Adrenal gland (tissue), 12 donors: Measurements from ENCODE around the gene DLGAP1. TPM values are rescaled to one million over a fixed set of nuclear protein-coding genes. Genes with fewer than 3 reads are reported as not detected.

Source experiments
- DNase-seq, 7 donors: peaks; one replicate each; pipeline ENCODE4 v3.0.0-alpha.2; 2019 to 2020
- H3K27ac ChIP-seq, 5 donors: fragments of 200-600 bp; sonication (generic) in 4 of 5; 1 replicate in 3 of 5; 2 replicates in 2 of 5; pipeline versions ENCODE4 v1.5.1 to v1.8.0; 2016 to 2020; ENCODE audit warnings: mild to moderate bottlenecking in 1 of 5
- H3K27me3 ChIP-seq: fragments of 200-600 bp; 2 replicates; pipeline ENCODE4 v1.8.0; 2021
- H3K36me3 ChIP-seq, 2 donors: fragments of 200-600 bp; replicated peaks in 1 of 2; 1 replicate in 1 of 2; 2 replicates in 1 of 2; pipeline versions ENCODE4 v1.5.1 to v1.8.0; 2018 to 2022
- H3K4me1 ChIP-seq, 2 donors: fragments of 200-600 bp; replicated peaks in 1 of 2; 1 replicate in 1 of 2; 2 replicates in 1 of 2; pipeline versions ENCODE4 v1.5.1 to v1.8.0; 2018 to 2021
- H3K4me3 ChIP-seq, 4 donors: fragments of 200-600 bp; sonication (generic) in 3 of 4; one replicate each; pipeline ENCODE4 v1.5.1; 2016 to 2018
- H3K9me3 ChIP-seq, 3 donors: fragments of 200-600 bp; sonication (generic) in 1 of 3; replicated peaks in 1 of 3; 1 replicate in 2 of 3; 2 replicates in 1 of 3; pipeline versions ENCODE4 v1.5.1 to v1.8.0; 2016 to 2021
- CTCF ChIP-seq, 6 experiments: fragments of 450-650 bp in 4 of 6; fragments of 200-600 bp in 2 of 6; sonication (generic) in 1 of 6; IDR thresholded peaks; 1 replicate in 5 of 6; 2 replicates in 1 of 6; pipeline versions ENCODE4 v1.5.1 to v1.8.0; 2016 to 2021; ENCODE audit warnings: antibody characterized with exemption in 6 of 6, mild to moderate bottlenecking in 2 of 6, moderate library complexity in 1 of 6
- POLR2A ChIP-seq, 2 donors: fragments of 450-650 bp; IDR thresholded peaks; one replicate each; pipeline ENCODE4 v1.6.1; 2017; ENCODE audit warnings: antibody characterized with exemption in 2 of 2, mild to moderate bottlenecking in 2 of 2, moderate library complexity in 1 of 2
- WGBS, 4 donors: extraction: QIAGEN DNeasy Blood & Tissue Kit in 2 of 4; methylation state at CpG; one replicate each; pipeline versions ENCODE4 v1.1.5 to v1.1.7; 2013 to 2017; 5-methylcytosine and 5-hydroxymethylcytosine counted together
- intact Hi-C, 2 donors: fragments of 100-400 bp; cut with DNase I; formaldehyde crosslinking; loops; one replicate each; pipeline versions ENCODE4 v1.14.1 to v1.15.0; 2022 to 2023
- polyA plus RNA-seq, 3 donors: library from polyadenylated mRNA; stranded (reverse); fragments of 200-250 nt in 2 of 3; fragments of 350-450 nt in 1 of 3; fragmentation: Illumina TruSeq in 1 of 3; extraction: RNeasy Lipid Tissue Mini Kit (QIAGEN cat#74804) in 1 of 3; gene quantifications; one replicate each; pipeline ENCODE4 v1.2.3, GENCODE V29; 2013 to 2014
- total RNA-seq, 9 donors: library from RNA; depleted of rRNA in 4 of 9; stranded (reverse); fragments of >200 nt in 4 of 9; fragments of 120-200 nt in 1 of 9; fragmentation: NEBNext Ultra II Directional in 1 of 9; extraction: Animal tissue kit (Norgen Biotek cat#: 25700) in 1 of 9; gene quantifications; one replicate each; pipeline versions ENCODE4 v1.1.0 to v1.2.4, GENCODE V29; 2013 to 2023
- donor health status: healthy with polysubstance abuse.
- donor health status: Bipolar disorder and iron deficiency.
- donor health status: DM: yes; HTN: yes; CAD: no.
- donor health status: DM: no; HTN: no; CAD: no.
- donor health status: DM: no; HTN: no; CAD: no.
- donor health status: DM: yes; HTN: yes; CAD: no.

DLGAP1 gene
- total and polyA plus RNA-seq, 12 donors, result 1.7 to 30.9 (median 12.9) TPM

DNA sequence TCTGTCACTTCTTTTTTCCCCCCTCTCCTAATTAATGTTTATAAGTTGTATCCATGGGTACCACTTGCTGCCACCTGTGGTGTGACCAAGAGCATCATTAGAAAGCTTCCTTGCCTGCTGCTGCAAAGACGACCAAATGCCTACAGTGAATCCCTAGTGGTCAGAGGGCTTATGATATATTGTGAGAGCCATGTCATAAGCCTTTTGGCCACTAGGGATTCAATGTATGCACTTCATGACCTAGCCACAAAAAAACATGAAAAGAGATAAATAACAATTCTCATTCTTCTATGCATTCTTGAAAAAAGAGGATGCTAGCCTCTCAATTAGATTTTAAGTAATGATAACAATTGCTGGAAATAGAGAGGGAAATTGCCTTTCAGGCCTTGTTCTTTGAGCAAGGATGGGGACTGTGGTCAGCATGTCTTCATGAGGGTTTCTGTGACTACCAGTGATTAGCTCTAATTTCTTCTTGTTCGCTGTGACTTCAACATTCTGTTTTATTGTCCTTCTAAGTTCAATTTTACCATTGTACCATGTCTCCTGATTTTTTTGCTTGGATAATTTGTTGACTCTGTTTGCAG, 569.8 kb downstream of the DLGAP1 start:
- no peak for TF ChIP-seq POLR2A (IDR thresholded peaks at IDR 0.05)
- peak in 3 of 6 experiments; percentile 10 to 15 (median 12) for TF ChIP-seq CTCF (IDR thresholded peaks at IDR 0.05)
- Histone ChIP-seq H3K27ac (no peak overlapping the region), H3K36me3 (no peaks in the 10 kb centered on the region), H3K4me3 (no peak overlapping the region), H3K4me1 (peaks cover 8 to 13% of the 10 kb centered on the region in 2 donors), H3K9me3 (no peaks in the 10 kb centered on the region), H3K27me3 (no peaks in the 10 kb centered on the region)
- DNase-seq, result no peak
- WGBS, 4 donors, result 88 to 96% (median 89%) methylated on average over 2 of the region's 2 CpGs
- intact Hi-C loops, result loop anchor here in 1 of 2 donors (10.0 kb wide), 1 partner anchor 100 kb away; no protein-coding TSS in a partner anchor

DNA sequence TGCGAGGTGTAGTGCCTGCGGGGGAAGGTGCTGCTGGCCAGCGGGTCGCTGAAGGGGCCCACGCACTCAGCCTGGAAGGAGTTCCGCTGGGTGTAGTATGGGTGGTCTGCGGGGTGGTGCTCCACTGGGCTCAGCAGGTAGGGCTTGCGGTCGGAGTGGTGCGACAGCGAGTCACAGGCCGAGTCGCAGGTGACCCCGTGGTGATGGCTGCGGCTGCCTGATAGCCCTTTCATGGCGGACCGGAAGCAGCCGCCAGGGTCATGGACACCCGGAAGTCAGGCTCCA, 575.3 kb downstream of the DLGAP1 start:
- WGBS, 4 donors, result 97 to 98% (median 98%) methylated on average over 11 to 19 of the region's 19 CpGs
- Histone ChIP-seq H3K36me3 (no peaks in the 10 kb centered on the region), H3K27me3 (no peaks in the 10 kb centered on the region), H3K9me3 (no peaks in the 10 kb centered on the region), H3K4me1 (peaks cover 0 to 11% of the 10 kb centered on the region in 2 donors), H3K27ac (no peak overlapping the region), H3K4me3 (no peak overlapping the region)
- TF ChIP-seq CTCF (IDR thresholded peaks at IDR 0.05) (no peak), POLR2A (IDR thresholded peaks at IDR 0.05) (no peak)
- DNase-seq, result no peak
- intact Hi-C loops, result loop anchor here (10.0 kb wide), 2 partner anchors 105 to 175 kb away; no protein-coding TSS in a partner anchor

GRCh38 chr18:3879114-3879835, 575.8 kb downstream of the DLGAP1 start:
- WGBS, 4 donors, result 94 to 100% (median 98%) methylated on average over 49 to 59 of the region's 59 CpGs
- intact Hi-C loops, result loop anchor here in 1 of 2 donors (10.0 kb wide), 1 partner anchor 174 kb away; no protein-coding TSS in a partner anchor
- no peak for DNase-seq
- H3K9me3 ChIP-seq, result no peaks in the 10 kb centered on the region
- no peak overlapping the region for H3K4me3 ChIP-seq
- peaks cover 0 to 13% of the 10 kb centered on the region in 2 donors for H3K4me1 ChIP-seq
- H3K36me3 ChIP-seq, result no peaks in the 10 kb centered on the region
- no peak overlapping the region for H3K27ac ChIP-seq
- TF ChIP-seq POLR2A (IDR thresholded peaks at IDR 0.05), result no peak
- no peak for TF ChIP-seq CTCF (IDR thresholded peaks at IDR 0.05)
- H3K27me3 ChIP-seq, result no peaks in the 10 kb centered on the region

GRCh38 chr18:3878401-3878800, 576.7 kb downstream of the DLGAP1 start:
- TF ChIP-seq POLR2A (IDR thresholded peaks at IDR 0.05) (no peak), CTCF (IDR thresholded peaks at IDR 0.05) (no peak)
- intact Hi-C loops, result loop anchor here in 1 of 2 donors (10.0 kb wide), 1 partner anchor 174 kb away; no protein-coding TSS in a partner anchor
- Histone ChIP-seq H3K27me3 (no peaks in the 10 kb centered on the region), H3K4me1 (peaks cover 0 to 13% of the 10 kb centered on the region in 2 donors), H3K4me3 (no peak overlapping the region), H3K9me3 (no peaks in the 10 kb centered on the region), H3K36me3 (no peaks in the 10 kb centered on the region), H3K27ac (no peak overlapping the region)
- WGBS, 4 donors, result 77 to 84% (median 82%) methylated on average over 7 of the region's 7 CpGs
- no peak for DNase-seq
